GM19463 (cell line): Measurements from ENCODE around the gene RPTOR.
A peak's percentile ranks its signal among the peaks of the same experiment; 100 is the strongest.

Experiments
- ATAC-seq: cut with Tn5 transposase; IDR thresholded peaks from one replicate; pipeline ENCODE4 v1.9.1; 2021; ENCODE audit warnings: mild to moderate bottlenecking, moderate library complexity; ENCODE audit not compliant: unreplicated experiment

The RPTOR gene

GRCh38 chr17:80885947-80886582 lies 341.4 kb downstream of the RPTOR start:
- no peak for ATAC-seq

- ATAC-seq = no peak
These were observed 342.3 kb downstream of the RPTOR start for GRCh38 chr17:80886641-80887573.

- no peak for ATAC-seq
These were observed 343.1 kb downstream of the RPTOR start for GRCh38 chr17:80887639-80888175.

GRCh38 chr17:80888276-80889160 lies 343.9 kb downstream of the RPTOR start:
- ATAC-seq = no peak

- ATAC-seq = no peak
These were observed 344.9 kb downstream of the RPTOR start for GRCh38 chr17:80889231-80890195.

GRCh38 chr17:80890196-80890920 lies 345.7 kb downstream of the RPTOR start:
- ATAC-seq = no peak

- ATAC-seq = no peak
These were observed 346.3 kb downstream of the RPTOR start for GRCh38 chr17:80890921-80891396.

- peak; percentile 35 for ATAC-seq
These were observed 346.9 kb downstream of the RPTOR start for GRCh38 chr17:80891397-80892018.

- peak; percentile 89 for ATAC-seq
These were observed 347.6 kb downstream of the RPTOR start for GRCh38 chr17:80892019-80892855.

- no peak for ATAC-seq
These were observed 348.4 kb downstream of the RPTOR start for GRCh38 chr17:80892900-80893603.

- no peak for ATAC-seq
These were observed 349.2 kb downstream of the RPTOR start for GRCh38 chr17:80893604-80894438.

GRCh38 chr17:80894439-80894721 lies 349.7 kb downstream of the RPTOR start:
- ATAC-seq = no peak

- no peak for ATAC-seq
These were observed 350.1 kb downstream of the RPTOR start for GRCh38 chr17:80894726-80895125.

- no peak for ATAC-seq
These were observed 350.7 kb downstream of the RPTOR start for GRCh38 chr17:80895366-80895765.

GRCh38 chr17:80898716-80899115 lies 354.1 kb downstream of the RPTOR start:
- ATAC-seq = no peak
